Endothelial cell (in vitro differentiated cells): ENCODE results near the gene RPGR. TPM values are rescaled to one million over a fixed set of nuclear protein-coding genes. Genes with fewer than 3 reads are reported as not detected.

Experiments used
- DNase-seq: peaks from one replicate; pipeline ENCODE4 v3.0.0; 2021; ENCODE audit warnings: low spot score
- H3K27ac Mint-ChIP-seq: one replicate; pipeline ENCODE4 v1.8.0; 2021; ENCODE audit warnings: mixed read lengths, inconsistent platforms; ENCODE audit not compliant: unreplicated experiment
- H3K27me3 Mint-ChIP-seq: one replicate; pipeline ENCODE4 v1.8.0; 2021; ENCODE audit warnings: mild to moderate bottlenecking, moderate library complexity, mixed read lengths, inconsistent platforms; ENCODE audit not compliant: unreplicated experiment
- H3K36me3 Mint-ChIP-seq: one replicate; pipeline ENCODE4 v1.8.0; 2021; ENCODE audit warnings: mild to moderate bottlenecking, low read depth, mixed read lengths, inconsistent platforms; ENCODE audit not compliant: unreplicated experiment
- H3K4me1 Mint-ChIP-seq: one replicate; pipeline ENCODE4 v1.8.0; 2021; ENCODE audit warnings: mild to moderate bottlenecking, mixed read lengths, inconsistent platforms; ENCODE audit not compliant: unreplicated experiment
- H3K4me3 Mint-ChIP-seq: one replicate; pipeline ENCODE4 v1.8.0; 2021; ENCODE audit warnings: mild to moderate bottlenecking, mixed read lengths, inconsistent platforms; ENCODE audit not compliant: unreplicated experiment
- H3K9me3 Mint-ChIP-seq: one replicate; pipeline ENCODE4 v1.8.0; 2021; ENCODE audit warnings: mixed read lengths, inconsistent platforms; ENCODE audit not compliant: unreplicated experiment
- CTCF ChIP-seq: fragments of 200-600 bp; sonication (generic); IDR thresholded peaks from one replicate; pipeline ENCODE4 v1.5.0; 2021; ENCODE audit warnings: antibody characterized with exemption; ENCODE audit not compliant: unreplicated experiment
- total RNA-seq: library from RNA; stranded (reverse); fragmentation: NEBNext Ultra II Directional; extraction: Animal tissue kit (Norgen Biotek cat#: 25700); gene quantifications from one replicate; pipeline ENCODE4 v1.2.1, GENCODE V29; 2021; ENCODE audit not compliant: unreplicated experiment

The RPGR gene
- total RNA-seq, 1 donor from 2014 or later = 17.2 TPM

GRCh38 chrX:38315186-38315585, 12.1 kb downstream of the RPGR start:
- no peak overlapping the region for H3K4me3 Mint-ChIP-seq
- no peak overlapping the region for H3K27ac Mint-ChIP-seq
- no peak for TF ChIP-seq CTCF
- DNase-seq = no peak
- peaks cover 3% of the 10 kb centered on the region for H3K4me1 Mint-ChIP-seq
- no peaks in the 10 kb centered on the region for H3K9me3 Mint-ChIP-seq
- H3K27me3 Mint-ChIP-seq = peaks cover 4% of the 10 kb centered on the region
- H3K36me3 Mint-ChIP-seq = peaks cover 7% of the 10 kb centered on the region

DNA sequence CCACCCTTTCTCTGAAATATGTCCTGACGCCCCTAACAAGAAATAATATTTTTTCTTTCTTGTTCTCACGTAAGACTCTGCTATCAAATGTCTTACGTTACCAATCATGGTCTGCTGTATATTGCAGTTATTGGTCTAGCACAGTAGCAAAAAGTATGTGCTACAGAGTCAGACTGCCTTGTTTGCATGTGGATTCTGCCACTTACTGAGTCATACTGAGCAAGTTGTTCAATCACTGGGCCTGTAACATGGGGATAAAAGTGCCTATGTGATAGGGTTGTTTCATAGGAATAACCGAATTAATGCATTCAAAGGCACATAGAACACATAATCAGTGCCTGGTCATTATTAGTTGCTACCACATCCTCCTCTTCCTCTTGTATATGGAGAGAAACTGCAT, 14.1 kb downstream of the RPGR start:
- Mint-ChIP-seq H3K27me3 (peaks cover 3% of the 10 kb centered on the region), H3K36me3 (peaks cover 7% of the 10 kb centered on the region), H3K4me1 (no peaks in the 10 kb centered on the region), H3K27ac (no peak overlapping the region), H3K9me3 (no peaks in the 10 kb centered on the region), H3K4me3 (no peak overlapping the region)
- no peak for DNase-seq
- TF ChIP-seq CTCF = no peak

DNA sequence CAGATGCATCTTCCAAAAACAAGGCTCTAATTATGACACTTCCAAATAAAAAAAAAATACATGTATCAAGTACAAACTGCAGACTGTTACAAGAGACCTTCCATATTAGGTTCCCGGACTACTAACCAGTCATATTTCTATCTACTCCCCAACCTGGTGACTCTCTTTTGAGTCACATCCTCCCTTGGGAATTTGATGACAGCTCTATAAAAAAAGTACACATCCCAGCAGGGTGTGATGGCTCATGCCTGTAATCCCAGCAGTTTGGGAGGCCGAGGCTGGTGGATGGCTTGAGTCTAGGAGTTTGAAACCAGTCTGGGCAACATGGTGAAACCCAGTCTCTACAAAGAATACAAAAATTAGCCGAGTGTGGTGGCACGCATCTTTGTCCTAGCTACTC, 14.9 kb downstream of the RPGR start:
- Mint-ChIP-seq H3K36me3 (peaks cover 7% of the 10 kb centered on the region), H3K9me3 (no peaks in the 10 kb centered on the region), H3K4me1 (no peaks in the 10 kb centered on the region), H3K27me3 (peaks cover 3% of the 10 kb centered on the region), H3K27ac (no peak overlapping the region), H3K4me3 (no peak overlapping the region)
- no peak for DNase-seq
- no peak for TF ChIP-seq CTCF

DNA sequence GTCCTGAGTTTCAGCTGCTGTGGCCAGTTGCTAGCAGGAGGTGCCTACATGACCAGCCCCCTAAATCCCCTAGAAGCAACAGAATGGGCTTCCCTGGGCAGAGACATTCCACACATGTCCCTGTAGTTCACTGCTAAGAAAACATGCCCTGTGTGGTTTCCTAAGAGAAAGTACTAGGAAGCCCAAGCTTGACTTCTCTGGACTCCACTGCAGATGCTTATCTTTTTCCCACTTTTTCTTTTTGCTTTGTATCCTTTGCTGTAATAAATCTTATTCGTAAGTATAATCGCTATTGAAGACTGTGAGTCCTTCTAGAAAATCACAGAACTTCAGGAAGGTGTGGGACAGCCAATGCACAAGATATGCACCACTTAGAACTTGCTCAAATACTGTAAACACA, 15.6 kb downstream of the RPGR start:
- no peak for TF ChIP-seq CTCF
- Mint-ChIP-seq H3K4me3 (no peak overlapping the region), H3K9me3 (no peaks in the 10 kb centered on the region), H3K27ac (no peak overlapping the region), H3K27me3 (peaks cover 3% of the 10 kb centered on the region), H3K4me1 (no peaks in the 10 kb centered on the region), H3K36me3 (peaks cover 7% of the 10 kb centered on the region)
- no peak for DNase-seq

- no peaks in the 10 kb centered on the region for H3K4me1 Mint-ChIP-seq
Measured at GRCh38 chrX:38305971-38306370, 21.3 kb downstream of the RPGR start.

More at GRCh38 chrX:38305971-38306370, 21.3 kb downstream of the RPGR start:
- Mint-ChIP-seq H3K9me3 (no peaks in the 10 kb centered on the region), H3K27ac (no peak overlapping the region), H3K27me3 (no peaks in the 10 kb centered on the region), H3K36me3 (no peaks in the 10 kb centered on the region), H3K4me3 (no peak overlapping the region)
- DNase-seq = no peak
- TF ChIP-seq CTCF = no peak
